ENCODE results near the gene TSHR. TPM values are rescaled to one million over a fixed set of nuclear protein-coding genes. Genes with fewer than 3 reads are reported as not detected.
A peak's percentile ranks its signal among the peaks of the same experiment; 100 is the strongest.
"Not testable (repeated sequence)": the region's sequence is repeated elsewhere in the genome, so short reads cannot be mapped to it uniquely, and the experiment has no call there.

Gene TSHR
- 0.28 TPM for polyA plus RNA-seq (2013, experiment 1 of 4)
- polyA plus RNA-seq (2013, experiment 2 of 4) = 0.48 TPM
- 0.21 TPM for polyA plus RNA-seq (2013, experiment 3 of 4)
- polyA plus RNA-seq (2013, experiment 4 of 4) = 0.65 TPM

DNA sequence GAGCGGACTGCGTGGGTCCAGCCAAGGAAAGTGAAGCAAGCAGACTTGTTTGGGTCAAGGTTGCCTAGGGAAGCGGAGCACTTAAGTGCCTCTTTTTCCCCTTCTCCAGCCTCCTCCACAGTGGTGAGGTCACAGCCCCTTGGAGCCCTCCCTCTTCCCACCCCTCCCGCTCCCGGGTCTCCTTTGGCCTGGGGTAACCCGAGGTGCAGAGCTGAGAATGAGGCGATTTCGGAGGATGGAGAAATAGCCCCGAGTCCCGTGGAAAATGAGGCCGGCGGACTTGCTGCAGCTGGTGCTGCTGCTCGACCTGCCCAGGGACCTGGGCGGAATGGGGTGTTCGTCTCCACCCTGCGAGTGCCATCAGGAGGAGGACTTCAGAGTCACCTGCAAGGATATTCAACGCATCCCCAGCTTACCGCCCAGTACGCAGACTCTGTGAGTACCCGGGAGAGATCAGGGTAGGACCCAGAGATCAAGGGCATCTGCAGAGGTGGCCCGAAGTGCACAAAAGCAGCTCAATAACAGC is at the start of gene TSHR:
Gene TSHR (plus strand): TSS at position 206 of the 526 bp plus-strand sequence. CDS start 60 bp downstream, at position 266.
- H3K27ac ChIP-seq (ENCODE audit: insufficient read depth, low read depth, low read length, poor library complexity, severe bottlenecking) = no peak within 1 kb of the TSS
- H3K27me3 ChIP-seq (ENCODE audit: control insufficient read depth, insufficient read depth, low read length, poor library complexity, severe bottlenecking) = peaks cover 16% of the 10 kb centered on the region
- peak within 1 kb of the TSS; percentile 13 for H3K4me3 ChIP-seq (ENCODE audit: insufficient read depth, low read depth, low read length)
- H3K9me3 ChIP-seq (ENCODE audit: control insufficient read depth, low read length) = no peaks in the 10 kb centered on the region
- H3K36me3 ChIP-seq (ENCODE audit: control insufficient read depth, insufficient read depth, low read length) = no peaks in the 10 kb centered on the region
- no peaks in the 10 kb centered on the region for H3K4me1 ChIP-seq (ENCODE audit: control insufficient read depth, insufficient read depth, low read length)
- 24 to 31% methylated on average over 21 of the region's 21 CpGs for WGBS, 2 experiments

GRCh38 chr14:80906336-80906735 is 49.1 kb upstream of the TSHR start:
- Histone ChIP-seq H3K27ac (ENCODE audit: insufficient read depth, low read depth, low read length, poor library complexity, severe bottlenecking) (no peak overlapping the region), H3K9me3 (ENCODE audit: control insufficient read depth, low read length) (no peaks in the 10 kb centered on the region), H3K4me3 (ENCODE audit: insufficient read depth, low read depth, low read length) (no peak overlapping the region), H3K4me1 (ENCODE audit: control insufficient read depth, insufficient read depth, low read length) (no peaks in the 10 kb centered on the region), H3K27me3 (ENCODE audit: control insufficient read depth, insufficient read depth, low read length, poor library complexity, severe bottlenecking) (no peaks in the 10 kb centered on the region), H3K36me3 (ENCODE audit: control insufficient read depth, insufficient read depth, low read length) (no peaks in the 10 kb centered on the region)
- 96 to 100% methylated on average over 1 of the region's 1 CpG for WGBS, 2 experiments

DNA sequence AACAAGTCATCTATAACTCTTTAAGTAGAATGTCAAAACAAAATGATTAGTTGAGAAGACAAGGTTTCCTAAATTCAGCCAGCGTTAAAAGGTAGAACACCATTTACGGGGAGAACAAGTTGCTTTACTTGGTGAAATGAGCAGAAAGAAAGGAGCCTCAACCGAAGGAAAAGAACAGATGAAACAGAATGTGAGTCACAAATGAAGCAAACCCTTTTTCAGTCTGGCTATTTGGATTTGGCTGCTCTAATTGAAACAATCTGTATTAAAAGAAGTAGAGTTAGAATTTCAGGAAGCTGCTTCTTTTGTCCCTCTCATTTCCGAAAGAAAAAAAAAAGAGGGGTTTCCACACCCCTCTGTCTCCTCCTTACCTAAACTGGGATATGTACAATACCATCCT is 48.5 kb upstream of the TSHR start:
- Histone ChIP-seq H3K36me3 (ENCODE audit: control insufficient read depth, insufficient read depth, low read length) (no peaks in the 10 kb centered on the region), H3K4me1 (ENCODE audit: control insufficient read depth, insufficient read depth, low read length) (no peaks in the 10 kb centered on the region), H3K27ac (ENCODE audit: insufficient read depth, low read depth, low read length, poor library complexity, severe bottlenecking) (no peak overlapping the region), H3K4me3 (ENCODE audit: insufficient read depth, low read depth, low read length) (no peak overlapping the region), H3K27me3 (ENCODE audit: control insufficient read depth, insufficient read depth, low read length, poor library complexity, severe bottlenecking) (no peaks in the 10 kb centered on the region), H3K9me3 (ENCODE audit: control insufficient read depth, low read length) (no peaks in the 10 kb centered on the region)
- WGBS, 2 experiments = 92 to 97% methylated on average over 4 of the region's 4 CpGs

GRCh38 chr14:80912013-80912412 is 43.4 kb upstream of the TSHR start:
- not testable (repeated sequence) for H3K27ac ChIP-seq (ENCODE audit: insufficient read depth, low read depth, low read length, poor library complexity, severe bottlenecking); H3K4me3 ChIP-seq (ENCODE audit: insufficient read depth, low read depth, low read length); H3K27me3 ChIP-seq (ENCODE audit: control insufficient read depth, insufficient read depth, low read length, poor library complexity, severe bottlenecking); H3K36me3 ChIP-seq (ENCODE audit: control insufficient read depth, insufficient read depth, low read length); H3K9me3 ChIP-seq (ENCODE audit: control insufficient read depth, low read length); H3K4me1 ChIP-seq (ENCODE audit: control insufficient read depth, insufficient read depth, low read length)
- 93% methylated on average over 10 to 11 of the region's 11 CpGs for WGBS, 2 experiments

GRCh38 chr14:80919622-80920021 is 35.8 kb upstream of the TSHR start:
- Histone ChIP-seq H3K9me3 (ENCODE audit: control insufficient read depth, low read length) (no peaks in the 10 kb centered on the region), H3K4me3 (ENCODE audit: insufficient read depth, low read depth, low read length) (no peak overlapping the region), H3K36me3 (ENCODE audit: control insufficient read depth, insufficient read depth, low read length) (no peaks in the 10 kb centered on the region), H3K27me3 (ENCODE audit: control insufficient read depth, insufficient read depth, low read length, poor library complexity, severe bottlenecking) (no peaks in the 10 kb centered on the region), H3K27ac (ENCODE audit: insufficient read depth, low read depth, low read length, poor library complexity, severe bottlenecking) (no peak overlapping the region), H3K4me1 (ENCODE audit: control insufficient read depth, insufficient read depth, low read length) (no peaks in the 10 kb centered on the region)
- 98 to 100% methylated on average over 2 of the region's 3 CpGs for WGBS, 2 experiments

DNA sequence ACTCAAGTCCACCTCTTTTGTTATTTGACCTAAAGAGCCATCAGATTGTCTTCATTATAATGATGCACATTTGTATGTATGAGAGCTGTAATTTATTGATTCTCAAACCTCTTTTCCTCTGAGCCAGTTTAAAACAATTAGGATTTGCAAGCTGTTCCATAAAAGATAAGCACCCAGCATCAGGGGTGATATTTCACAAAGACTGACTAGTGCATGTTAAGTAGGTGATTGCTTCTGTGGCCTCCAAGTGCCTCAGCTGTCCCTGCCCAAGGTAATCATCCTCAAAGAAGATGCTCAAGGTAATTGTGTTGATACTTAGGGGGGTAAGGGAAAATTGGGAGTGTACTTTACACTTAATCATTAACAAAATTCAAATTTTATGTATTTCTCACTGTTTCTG is 32.1 kb upstream of the TSHR start:
- Histone ChIP-seq H3K9me3 (ENCODE audit: control insufficient read depth, low read length) (no peaks in the 10 kb centered on the region), H3K4me3 (ENCODE audit: insufficient read depth, low read depth, low read length) (no peak overlapping the region), H3K36me3 (ENCODE audit: control insufficient read depth, insufficient read depth, low read length) (no peaks in the 10 kb centered on the region), H3K27ac (ENCODE audit: insufficient read depth, low read depth, low read length, poor library complexity, severe bottlenecking) (no peak overlapping the region), H3K4me1 (ENCODE audit: control insufficient read depth, insufficient read depth, low read length) (no peaks in the 10 kb centered on the region), H3K27me3 (ENCODE audit: control insufficient read depth, insufficient read depth, low read length, poor library complexity, severe bottlenecking) (no peaks in the 10 kb centered on the region)

- Histone ChIP-seq H3K27me3 (ENCODE audit: control insufficient read depth, insufficient read depth, low read length, poor library complexity, severe bottlenecking) (no peaks in the 10 kb centered on the region), H3K4me1 (ENCODE audit: control insufficient read depth, insufficient read depth, low read length) (no peaks in the 10 kb centered on the region), H3K36me3 (ENCODE audit: control insufficient read depth, insufficient read depth, low read length) (no peaks in the 10 kb centered on the region), H3K9me3 (ENCODE audit: control insufficient read depth, low read length) (no peaks in the 10 kb centered on the region), H3K4me3 (ENCODE audit: insufficient read depth, low read depth, low read length) (no peak overlapping the region), H3K27ac (ENCODE audit: insufficient read depth, low read depth, low read length, poor library complexity, severe bottlenecking) (no peak overlapping the region)
- WGBS, 2 experiments = 90 to 96% methylated on average over 1 to 2 of the region's 2 CpGs
These were observed 30.9 kb upstream of the TSHR start for GRCh38 chr14:80924365-80925103.

DNA sequence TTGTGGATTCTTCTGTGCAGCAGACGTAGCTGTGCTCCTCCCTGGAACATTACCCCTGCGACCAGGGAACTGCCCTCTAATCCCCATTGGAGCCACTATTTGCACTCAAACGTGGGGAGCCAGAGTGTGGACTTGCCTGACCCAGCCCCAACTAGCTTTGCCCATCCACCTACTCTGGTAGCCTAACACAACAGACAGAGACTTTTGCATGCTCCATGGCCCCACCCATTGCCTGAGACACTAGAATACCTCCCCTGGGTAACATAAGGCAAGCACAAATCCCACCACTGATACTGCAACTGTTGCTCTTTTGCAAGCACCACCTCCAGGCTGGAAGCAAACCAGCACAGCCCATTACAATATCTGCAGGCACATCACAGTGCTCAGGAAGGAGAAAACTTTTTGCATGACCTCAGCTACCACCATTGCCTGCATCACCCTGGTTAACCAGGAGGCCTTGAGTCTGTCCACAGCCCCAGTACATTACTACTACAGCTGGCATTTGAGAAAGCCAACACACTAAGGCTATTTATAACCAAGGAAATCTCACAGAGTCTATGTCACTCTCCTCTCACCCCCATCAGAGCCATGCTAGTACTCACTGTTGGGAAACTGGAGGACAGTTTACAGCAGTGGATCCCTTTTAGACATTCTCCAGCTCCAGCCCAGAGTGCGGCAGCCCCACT is 28.9 kb upstream of the TSHR start:
- H3K9me3 ChIP-seq (ENCODE audit: control insufficient read depth, low read length) = no peaks in the 10 kb centered on the region
- H3K4me3 ChIP-seq (ENCODE audit: insufficient read depth, low read depth, low read length) = no peak overlapping the region
- H3K4me1 ChIP-seq (ENCODE audit: control insufficient read depth, insufficient read depth, low read length) = no peaks in the 10 kb centered on the region
- H3K27ac ChIP-seq (ENCODE audit: insufficient read depth, low read depth, low read length, poor library complexity, severe bottlenecking) = no peak overlapping the region
- no peaks in the 10 kb centered on the region for H3K36me3 ChIP-seq (ENCODE audit: control insufficient read depth, insufficient read depth, low read length)
- no peaks in the 10 kb centered on the region for H3K27me3 ChIP-seq (ENCODE audit: control insufficient read depth, insufficient read depth, low read length, poor library complexity, severe bottlenecking)
- 89 to 91% methylated on average over 4 of the region's 4 CpGs for WGBS, 2 experiments

GRCh38 chr14:80927083-80927989 is 28.1 kb upstream of the TSHR start:
- 88 to 92% methylated on average over 8 of the region's 8 CpGs for WGBS, 2 experiments
- no peaks in the 10 kb centered on the region for H3K9me3 ChIP-seq (ENCODE audit: control insufficient read depth, low read length)
- H3K4me3 ChIP-seq (ENCODE audit: insufficient read depth, low read depth, low read length) = no peak overlapping the region
- no peaks in the 10 kb centered on the region for H3K27me3 ChIP-seq (ENCODE audit: control insufficient read depth, insufficient read depth, low read length, poor library complexity, severe bottlenecking)
- no peaks in the 10 kb centered on the region for H3K4me1 ChIP-seq (ENCODE audit: control insufficient read depth, insufficient read depth, low read length)
- H3K36me3 ChIP-seq (ENCODE audit: control insufficient read depth, insufficient read depth, low read length) = no peaks in the 10 kb centered on the region
- no peak overlapping the region for H3K27ac ChIP-seq (ENCODE audit: insufficient read depth, low read depth, low read length, poor library complexity, severe bottlenecking)

Data from ectodermal cell (in vitro differentiated cells).